Ovary (tissue), 9 donors: ENCODE results near the gene CLK4. TPM values are rescaled to one million over a fixed set of nuclear protein-coding genes. Genes with fewer than 3 reads are reported as not detected.

Experiments used
- DNase-seq, 5 donors: peaks; one replicate each; pipeline ENCODE4 v3.0.0-alpha.2; 2019 to 2020
- H3K27ac ChIP-seq, 2 donors: fragments of 200-600 bp; one replicate each; pipeline versions ENCODE4 v1.5.1 to v1.8.0; 2019 to 2022
- H3K27me3 ChIP-seq: fragments of 200-600 bp; one replicate; pipeline ENCODE4 v1.8.0; 2022
- H3K36me3 ChIP-seq: fragments of 200-600 bp; sonication (generic); one replicate; pipeline ENCODE4 v1.5.1; 2019
- H3K4me1 ChIP-seq: one replicate; pipeline ENCODE4 v1.8.1; 2013; ENCODE audit warnings: mild to moderate bottlenecking, moderate library complexity; ENCODE audit not compliant: insufficient read depth
- H3K4me3 ChIP-seq: fragments of 200-600 bp; sonication (generic); one replicate; pipeline ENCODE4 v1.5.1; 2017
- H3K9me3 ChIP-seq, 2 donors: fragments of 200-600 bp in 1 of 2; sonication (generic) in 1 of 2; one replicate each; pipeline versions ENCODE4 v1.5.1 to v1.8.1; 2013 to 2019; ENCODE audit warnings: mild to moderate bottlenecking in 1 of 2, moderate library complexity in 1 of 2
- EP300 ChIP-seq: sonication (generic); formaldehyde crosslinking; IDR thresholded peaks from one replicate; pipeline ENCODE4 v1.6.1; 2017; ENCODE audit warnings: antibody characterized with exemption
- POLR2A ChIP-seq: fragments of 450-650 bp; IDR thresholded peaks from one replicate; pipeline ENCODE4 v1.6.1; 2017; ENCODE audit warnings: antibody characterized with exemption, mild to moderate bottlenecking, moderate library complexity
- WGBS, 3 donors: extraction: QIAGEN DNeasy Blood & Tissue Kit in 1 of 3; methylation state at CpG; one replicate each; pipeline versions ENCODE4 v1.1.5 to v1.1.7; 2013 to 2017; 5-methylcytosine and 5-hydroxymethylcytosine counted together
- intact Hi-C, 4 donors: fragments of 100-400 bp; cut with DNase I; formaldehyde crosslinking; loops; one replicate each; pipeline versions ENCODE4 v1.11.0 to v1.15.1; 2022 to 2023
- polyA plus RNA-seq, 2 donors: library from polyadenylated mRNA; stranded (reverse); fragments of 200-250 nt in 1 of 2; fragments of 350-450 nt in 1 of 2; fragmentation: Illumina TruSeq in 1 of 2; extraction: RNeasy Lipid Tissue Mini Kit (QIAGEN cat#74804) in 1 of 2; gene quantifications; one replicate each; pipeline ENCODE4 v1.2.3, GENCODE V29; 2013 to 2014
- total RNA-seq, 7 donors: library from RNA; depleted of rRNA in 2 of 7; stranded (reverse); fragments of >200 nt in 2 of 7; fragmentation: NEBNext Ultra II Directional in 3 of 7; extraction: Animal tissue kit (Norgen Biotek cat#: 25700) in 3 of 7; gene quantifications; one replicate each; pipeline versions ENCODE4 v1.1.0 to v1.2.4, GENCODE V29; 2016 to 2023
- TF ChIP-seq, protein P1 (sequence below), 3 donors: fragments of 450-650 bp in 2 of 3; fragments of 200-600 bp in 1 of 3; IDR thresholded peaks; one replicate each; pipeline versions ENCODE4 v1.5.1 to v1.8.0; 2016 to 2022; ENCODE audit warnings: antibody characterized with exemption in 3 of 3, mild to moderate bottlenecking in 1 of 3
- donor health status: DM: no; HTN: no; CAD: no; lungs with moderate emphysema.
- donor health status: DM: no; HTN: no; CAD: no.
- donor health status: Bipolar disorder and iron deficiency.
- donor health status: DM: yes; HTN: yes; CAD: no.
- donor health status: DM: no; HTN: no; CAD: no.
- donor health status: DM: yes; HTN: yes; CAD: no.

Gene CLK4
- total and polyA plus RNA-seq, 9 donors, result 21.2 to 40.1 (median 25.5) TPM

DNA sequence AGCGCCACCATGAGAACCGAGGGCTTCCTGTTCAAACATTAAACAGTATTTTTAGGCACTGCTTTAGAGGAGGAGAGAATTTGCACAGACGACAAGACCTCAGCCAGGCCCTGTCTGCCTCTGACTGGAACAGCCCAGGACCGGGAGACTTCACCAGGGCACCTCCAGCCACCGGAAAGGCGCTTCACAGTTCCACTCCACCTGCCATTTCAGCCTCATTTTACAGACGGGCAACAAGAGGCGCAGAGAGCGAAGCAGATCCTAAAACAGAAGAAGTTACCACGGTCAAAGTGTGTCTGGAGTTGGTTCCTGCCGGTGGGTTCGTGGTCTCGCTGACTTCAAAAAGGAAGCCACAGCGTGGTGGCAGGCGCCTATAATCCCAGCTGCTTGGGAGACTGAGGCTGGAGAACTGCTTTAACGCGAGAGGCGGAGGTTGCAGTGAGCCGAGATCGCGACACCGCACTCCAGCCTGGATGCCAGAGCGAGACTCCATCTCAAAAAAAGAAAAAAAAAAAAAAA lies 65.0 kb downstream of the CLK4 start:
- intact Hi-C loops, result no loop called here
- WGBS, 3 donors, result 89 to 92% (median 89%) methylated on average over 23 of the region's 23 CpGs
- no peak for DNase-seq

DNA sequence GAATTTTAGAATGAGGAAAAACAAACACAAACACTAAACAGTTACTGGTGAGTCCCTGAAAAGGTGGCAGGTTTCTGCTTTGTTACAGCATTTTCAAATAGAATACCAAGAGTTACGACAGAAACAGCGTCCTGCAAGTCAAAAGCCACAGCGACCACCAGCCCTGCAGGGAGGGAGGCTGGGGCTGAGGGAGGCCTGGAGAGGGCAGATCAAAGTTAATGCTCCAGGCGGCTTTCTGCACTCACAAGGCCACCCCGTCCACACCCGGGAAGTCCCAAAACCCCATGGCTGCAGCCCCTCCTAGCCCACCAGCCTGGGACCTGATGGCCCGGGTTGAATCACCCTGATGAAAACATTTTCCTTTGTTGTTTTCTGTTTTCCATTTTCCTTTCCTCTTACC lies 65.9 kb downstream of the CLK4 start:
- no peaks in the 10 kb centered on the region for H3K4me1 ChIP-seq
- no peak for DNase-seq

More for the DNA sequence above, 65.0 kb downstream of the CLK4 start:
- H3K27ac ChIP-seq, result no peak overlapping the region
- H3K36me3 ChIP-seq, result no peaks in the 10 kb centered on the region
- no peaks in the 10 kb centered on the region for H3K9me3 ChIP-seq
- no peaks in the 10 kb centered on the region for H3K4me1 ChIP-seq
- no peaks in the 10 kb centered on the region for H3K27me3 ChIP-seq
- no peak overlapping the region for H3K4me3 ChIP-seq
- TF ChIP-seq EP300 (no peak), POLR2A (no peak)
- TF ChIP-seq, protein P1, sequence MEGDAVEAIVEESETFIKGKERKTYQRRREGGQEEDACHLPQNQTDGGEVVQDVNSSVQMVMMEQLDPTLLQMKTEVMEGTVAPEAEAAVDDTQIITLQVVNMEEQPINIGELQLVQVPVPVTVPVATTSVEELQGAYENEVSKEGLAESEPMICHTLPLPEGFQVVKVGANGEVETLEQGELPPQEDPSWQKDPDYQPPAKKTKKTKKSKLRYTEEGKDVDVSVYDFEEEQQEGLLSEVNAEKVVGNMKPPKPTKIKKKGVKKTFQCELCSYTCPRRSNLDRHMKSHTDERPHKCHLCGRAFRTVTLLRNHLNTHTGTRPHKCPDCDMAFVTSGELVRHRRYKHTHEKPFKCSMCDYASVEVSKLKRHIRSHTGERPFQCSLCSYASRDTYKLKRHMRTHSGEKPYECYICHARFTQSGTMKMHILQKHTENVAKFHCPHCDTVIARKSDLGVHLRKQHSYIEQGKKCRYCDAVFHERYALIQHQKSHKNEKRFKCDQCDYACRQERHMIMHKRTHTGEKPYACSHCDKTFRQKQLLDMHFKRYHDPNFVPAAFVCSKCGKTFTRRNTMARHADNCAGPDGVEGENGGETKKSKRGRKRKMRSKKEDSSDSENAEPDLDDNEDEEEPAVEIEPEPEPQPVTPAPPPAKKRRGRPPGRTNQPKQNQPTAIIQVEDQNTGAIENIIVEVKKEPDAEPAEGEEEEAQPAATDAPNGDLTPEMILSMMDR (IDR thresholded peaks at IDR 0.05), result no peak

DNA sequence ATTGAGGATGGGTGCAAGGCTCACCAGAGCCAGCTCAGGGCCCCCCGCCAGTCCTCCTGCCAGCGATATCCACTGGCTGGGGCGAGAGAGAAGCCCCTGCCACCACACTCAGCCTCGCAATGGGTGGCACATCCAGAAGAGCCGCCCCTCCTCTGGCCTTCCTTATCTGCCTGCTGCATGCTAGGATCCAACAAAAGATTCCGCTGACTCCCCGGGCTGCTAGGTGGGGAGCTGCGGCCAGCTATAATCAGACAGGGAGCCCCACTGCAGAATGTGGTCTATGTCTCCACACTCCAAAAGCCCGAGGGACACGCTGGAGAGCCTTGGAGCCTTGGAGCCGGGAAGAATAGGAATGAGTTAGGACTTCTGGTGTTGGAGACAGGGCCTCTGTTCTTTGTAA lies 69.4 kb downstream of the CLK4 start:
- intact Hi-C loops, result loop anchor here in 1 of 4 donors (10.0 kb wide), 1 partner anchor 273 kb away; no protein-coding TSS in a partner anchor

More for the DNA sequence above, 65.9 kb downstream of the CLK4 start:
- H3K4me3 ChIP-seq, result no peak overlapping the region
- H3K9me3 ChIP-seq, result no peaks in the 10 kb centered on the region
- no peaks in the 10 kb centered on the region for H3K27me3 ChIP-seq
- H3K27ac ChIP-seq, result no peak overlapping the region
- WGBS, 3 donors, result 82 to 89% (median 85%) methylated on average over 7 of the region's 7 CpGs
- TF ChIP-seq POLR2A (no peak), EP300 (no peak)
- TF ChIP-seq, protein P1 (IDR thresholded peaks at IDR 0.05), result no peak
- H3K36me3 ChIP-seq, result no peaks in the 10 kb centered on the region
- intact Hi-C loops, result no loop called here

DNA sequence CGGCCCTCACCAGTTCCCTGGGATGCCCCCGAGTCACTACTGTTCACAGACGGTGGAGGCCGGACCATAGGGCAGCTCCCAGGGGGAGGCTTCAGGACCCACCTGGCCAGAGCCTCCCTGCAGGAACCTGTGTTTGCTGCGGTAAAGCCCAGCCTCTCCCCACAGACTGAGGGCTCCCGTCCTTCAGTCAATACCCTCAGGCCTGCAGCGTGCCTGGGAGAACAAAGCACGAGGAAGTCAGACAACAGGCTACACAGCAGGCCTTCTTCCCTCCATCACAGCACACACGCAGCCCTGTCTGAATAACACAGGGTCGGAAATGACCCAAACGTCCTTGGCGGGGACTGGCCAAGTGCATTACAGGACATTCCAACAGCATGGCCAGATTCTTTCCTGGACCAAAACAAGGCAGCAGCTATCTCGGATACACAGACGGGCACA lies 71.1 kb downstream of the CLK4 start:
- DNase-seq, result no peak
- no peak for TF ChIP-seq EP300
- TF ChIP-seq POLR2A, result no peak
- TF ChIP-seq, protein P1 (IDR thresholded peaks at IDR 0.05), result no peak
- Histone ChIP-seq H3K27ac (no peak overlapping the region), H3K36me3 (no peaks in the 10 kb centered on the region), H3K27me3 (no peaks in the 10 kb centered on the region), H3K9me3 (no peaks in the 10 kb centered on the region), H3K4me1 (no peaks in the 10 kb centered on the region), H3K4me3 (no peak overlapping the region)
- intact Hi-C loops, result loop anchor here in 1 of 4 donors (10.0 kb wide), 1 partner anchor 271 kb away; no protein-coding TSS in a partner anchor
- WGBS, 3 donors, result 80 to 87% (median 85%) methylated on average over 14 of the region's 14 CpGs

More for the DNA sequence above, 69.4 kb downstream of the CLK4 start:
- no peak overlapping the region for H3K4me3 ChIP-seq
- DNase-seq, result no peak
- no peaks in the 10 kb centered on the region for H3K9me3 ChIP-seq
- H3K27me3 ChIP-seq, result no peaks in the 10 kb centered on the region
- H3K36me3 ChIP-seq, result no peaks in the 10 kb centered on the region
- WGBS, 3 donors, result 90 to 94% (median 92%) methylated on average over 11 of the region's 11 CpGs
- H3K4me1 ChIP-seq, result no peaks in the 10 kb centered on the region
- TF ChIP-seq, protein P1 (IDR thresholded peaks at IDR 0.05), result no peak
- TF ChIP-seq POLR2A (no peak), EP300 (no peak)
- no peak overlapping the region for H3K27ac ChIP-seq
